ENCODE measurements around the gene UNC80.

Gene UNC80

DNA sequence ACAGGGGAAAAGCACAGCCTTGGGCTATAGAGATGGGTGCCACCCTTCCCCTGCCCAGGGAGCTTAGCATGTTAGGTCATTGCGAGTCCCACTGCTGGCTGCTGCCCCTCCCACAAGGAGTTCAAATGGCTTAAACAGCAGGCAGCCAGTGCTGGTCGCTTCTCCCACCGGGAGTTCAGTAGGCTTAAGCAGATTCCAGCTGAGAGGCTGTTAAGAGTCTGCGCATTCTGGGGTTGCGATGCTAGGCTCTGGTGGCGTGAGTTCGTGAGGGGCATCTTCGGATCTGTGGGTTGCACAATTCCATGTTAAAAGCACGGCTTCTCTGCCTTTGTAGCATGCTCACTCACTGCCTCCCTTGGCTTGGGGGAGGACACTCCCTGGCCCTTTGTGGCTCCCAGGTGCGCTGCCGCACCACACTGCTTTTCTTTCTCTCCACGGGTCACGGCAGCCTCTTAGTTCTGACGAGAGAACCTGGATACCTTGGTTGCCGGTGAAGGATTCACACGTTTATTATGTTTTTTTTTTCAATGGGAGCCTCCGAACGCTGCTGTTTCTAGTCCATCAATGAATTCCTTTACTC lies 93.2 kb downstream of the UNC80 start:
- H3K79me2 ChIP-seq (ENCODE audit: low read length), result no peaks in the 10 kb centered on the region
- no peaks in the 10 kb centered on the region for H3F3A ChIP-seq (ENCODE audit: insufficient read depth, low read length)
- no peak overlapping the region for H3K4me3 ChIP-seq (ENCODE audit: low read length)
- DNase-seq, result no peak
- H2AFZ ChIP-seq (ENCODE audit: low read length), result no peak overlapping the region
- TF ChIP-seq, protein P1, sequence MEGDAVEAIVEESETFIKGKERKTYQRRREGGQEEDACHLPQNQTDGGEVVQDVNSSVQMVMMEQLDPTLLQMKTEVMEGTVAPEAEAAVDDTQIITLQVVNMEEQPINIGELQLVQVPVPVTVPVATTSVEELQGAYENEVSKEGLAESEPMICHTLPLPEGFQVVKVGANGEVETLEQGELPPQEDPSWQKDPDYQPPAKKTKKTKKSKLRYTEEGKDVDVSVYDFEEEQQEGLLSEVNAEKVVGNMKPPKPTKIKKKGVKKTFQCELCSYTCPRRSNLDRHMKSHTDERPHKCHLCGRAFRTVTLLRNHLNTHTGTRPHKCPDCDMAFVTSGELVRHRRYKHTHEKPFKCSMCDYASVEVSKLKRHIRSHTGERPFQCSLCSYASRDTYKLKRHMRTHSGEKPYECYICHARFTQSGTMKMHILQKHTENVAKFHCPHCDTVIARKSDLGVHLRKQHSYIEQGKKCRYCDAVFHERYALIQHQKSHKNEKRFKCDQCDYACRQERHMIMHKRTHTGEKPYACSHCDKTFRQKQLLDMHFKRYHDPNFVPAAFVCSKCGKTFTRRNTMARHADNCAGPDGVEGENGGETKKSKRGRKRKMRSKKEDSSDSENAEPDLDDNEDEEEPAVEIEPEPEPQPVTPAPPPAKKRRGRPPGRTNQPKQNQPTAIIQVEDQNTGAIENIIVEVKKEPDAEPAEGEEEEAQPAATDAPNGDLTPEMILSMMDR (IDR thresholded peaks at IDR 0.05; ENCODE audit: low read length), result no peak
- TF ChIP-seq EZH2phosphoT487 (IDR thresholded peaks at IDR 0.05; ENCODE audit: low read length) (no peak), EZH2 (optimal IDR thresholded peaks at IDR 0.05; ENCODE audit: low read depth, low read length) (no peak)
- no peak overlapping the region for H3K27ac ChIP-seq (ENCODE audit: low read length)
- no peaks in the 10 kb centered on the region for H3K9me2 ChIP-seq (replicated peaks; ENCODE audit: insufficient read depth, low read length)
- no peaks in the 10 kb centered on the region for H3K36me3 ChIP-seq (replicated peaks; ENCODE audit: insufficient read depth, low read length)
- no peaks in the 10 kb centered on the region for H3K27me3 ChIP-seq (replicated peaks; ENCODE audit: insufficient read depth, low read length)
- no peak overlapping the region for H3K9ac ChIP-seq (ENCODE audit: low read length)
- no peaks in the 10 kb centered on the region for H3K4me1 ChIP-seq (ENCODE audit: low read length)
- H3K9me3 ChIP-seq (replicated peaks; ENCODE audit: insufficient read depth, low read length), result no peaks in the 10 kb centered on the region
- no peaks in the 10 kb centered on the region for H4K20me1 ChIP-seq (ENCODE audit: insufficient read depth, low read length)
- H3K4me2 ChIP-seq (ENCODE audit: low read depth, low read length), result no peak overlapping the region

GRCh38 chr2:209868271-209868994 lies 96.8 kb downstream of the UNC80 start:
- Histone ChIP-seq H3F3A (ENCODE audit: insufficient read depth, low read length) (no peaks in the 10 kb centered on the region), H4K20me1 (ENCODE audit: insufficient read depth, low read length) (no peaks in the 10 kb centered on the region), H3K4me2 (ENCODE audit: low read depth, low read length) (no peak overlapping the region), H2AFZ (ENCODE audit: low read length) (no peak overlapping the region), H3K36me3 (replicated peaks; ENCODE audit: insufficient read depth, low read length) (no peaks in the 10 kb centered on the region), H3K27me3 (replicated peaks; ENCODE audit: insufficient read depth, low read length) (no peaks in the 10 kb centered on the region), H3K9me3 (replicated peaks; ENCODE audit: insufficient read depth, low read length) (no peaks in the 10 kb centered on the region), H3K9ac (ENCODE audit: low read length) (no peak overlapping the region), H3K9me2 (replicated peaks; ENCODE audit: insufficient read depth, low read length) (no peaks in the 10 kb centered on the region), H3K4me1 (ENCODE audit: low read length) (no peaks in the 10 kb centered on the region), H3K27ac (ENCODE audit: low read length) (no peak overlapping the region), H3K4me3 (ENCODE audit: low read length) (no peak overlapping the region), H3K79me2 (ENCODE audit: low read length) (no peaks in the 10 kb centered on the region)
- TF ChIP-seq, protein P1 (IDR thresholded peaks at IDR 0.05; ENCODE audit: low read length), result no peak
- TF ChIP-seq EZH2 (optimal IDR thresholded peaks at IDR 0.05; ENCODE audit: low read depth, low read length) (no peak), EZH2phosphoT487 (IDR thresholded peaks at IDR 0.05; ENCODE audit: low read length) (no peak)
- DNase-seq, result no peak

DNA sequence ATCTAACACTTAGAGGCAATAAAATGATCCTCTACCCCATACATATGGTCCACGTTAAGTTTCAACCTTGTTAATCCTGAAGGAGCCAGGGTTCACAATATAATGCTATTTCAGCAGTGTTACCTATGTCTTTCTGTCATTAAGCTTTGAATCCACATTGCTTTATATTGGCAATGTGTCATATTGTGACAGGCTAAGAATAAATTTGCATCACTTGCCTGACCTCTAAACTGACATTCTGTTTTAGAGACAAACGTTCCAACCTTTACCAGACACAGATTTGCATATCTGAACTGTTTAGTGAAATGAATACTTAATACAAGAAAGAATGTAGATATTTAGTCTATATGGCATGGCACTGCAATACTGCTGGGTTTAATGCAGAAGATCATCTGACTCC lies 98.4 kb downstream of the UNC80 start:
- H3K27ac ChIP-seq (ENCODE audit: low read length), result no peak overlapping the region
- H4K20me1 ChIP-seq (ENCODE audit: insufficient read depth, low read length), result no peaks in the 10 kb centered on the region
- no peak overlapping the region for H3K4me2 ChIP-seq (ENCODE audit: low read depth, low read length)
- no peaks in the 10 kb centered on the region for H3K9me3 ChIP-seq (replicated peaks; ENCODE audit: insufficient read depth, low read length)
- no peak overlapping the region for H2AFZ ChIP-seq (ENCODE audit: low read length)
- DNase-seq, result no peak
- TF ChIP-seq EZH2phosphoT487 (IDR thresholded peaks at IDR 0.05; ENCODE audit: low read length) (no peak), EZH2 (optimal IDR thresholded peaks at IDR 0.05; ENCODE audit: low read depth, low read length) (no peak)
- TF ChIP-seq, protein P1 (IDR thresholded peaks at IDR 0.05; ENCODE audit: low read length), result no peak
- H3K27me3 ChIP-seq (replicated peaks; ENCODE audit: insufficient read depth, low read length), result no peaks in the 10 kb centered on the region
- no peak overlapping the region for H3K4me3 ChIP-seq (ENCODE audit: low read length)
- no peaks in the 10 kb centered on the region for H3K36me3 ChIP-seq (replicated peaks; ENCODE audit: insufficient read depth, low read length)
- no peaks in the 10 kb centered on the region for H3F3A ChIP-seq (ENCODE audit: insufficient read depth, low read length)
- no peaks in the 10 kb centered on the region for H3K9me2 ChIP-seq (replicated peaks; ENCODE audit: insufficient read depth, low read length)
- H3K4me1 ChIP-seq (ENCODE audit: low read length), result no peaks in the 10 kb centered on the region
- H3K79me2 ChIP-seq (ENCODE audit: low read length), result no peaks in the 10 kb centered on the region
- no peak overlapping the region for H3K9ac ChIP-seq (ENCODE audit: low read length)

Data from MM.1S (cell line).